Esophagus squamous epithelium (tissue), 4 donors: ENCODE data around the gene SRD5A2.

Experiments
- POLR2A ChIP-seq, 4 donors: fragments of 450-650 bp; IDR thresholded peaks; one replicate each; pipeline ENCODE4 v1.6.1; 2017; ENCODE audit warnings: antibody characterized with exemption in 4 of 4, mild to moderate bottlenecking in 4 of 4, moderate library complexity in 3 of 4
- TF ChIP-seq, protein P1 (sequence below), 6 experiments: fragments of 450-650 bp in 4 of 6; fragments of 200-600 bp in 2 of 6; sonication (generic) in 2 of 6; IDR thresholded peaks; one replicate each; pipeline ENCODE4 v1.5.1; 2016 to 2019; ENCODE audit warnings: antibody characterized with exemption in 6 of 6, mild to moderate bottlenecking in 4 of 6, moderate library complexity in 4 of 6

DNA sequence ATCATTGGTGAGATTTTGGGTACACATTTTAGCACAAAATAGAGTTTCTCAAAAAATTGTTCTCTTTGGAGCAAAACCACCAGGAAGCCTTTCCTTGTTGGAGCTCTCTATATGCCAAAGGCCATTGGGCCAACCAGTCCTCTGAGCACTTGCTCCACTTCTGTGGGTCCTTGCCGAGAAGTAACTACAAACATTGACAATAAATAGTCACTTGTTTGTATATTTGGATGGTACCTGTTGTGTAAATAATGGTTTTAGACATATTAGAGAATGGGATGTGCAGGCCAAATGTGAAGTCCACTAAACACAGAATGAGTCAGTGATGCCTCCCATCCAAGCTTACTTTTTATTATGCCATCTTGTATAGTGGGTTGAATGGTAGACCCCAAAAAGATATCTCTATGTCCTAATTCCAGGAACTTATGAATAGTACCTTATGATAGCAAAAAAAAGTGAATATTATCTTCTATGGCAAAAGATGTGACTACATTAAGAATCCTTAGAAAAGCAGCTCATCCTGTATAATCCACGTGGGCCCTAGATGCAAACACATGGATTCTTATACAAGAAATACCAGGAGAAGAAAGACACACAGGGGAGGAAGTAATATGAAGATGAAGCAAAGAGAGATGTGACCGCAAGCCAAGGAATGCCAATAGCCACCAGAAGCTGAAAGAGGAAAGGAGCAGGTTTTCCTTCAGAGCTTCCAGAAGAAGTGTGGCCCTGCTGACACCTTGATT lies 24.6 kb downstream of the SRD5A2 start:
- TF ChIP-seq POLR2A (IDR thresholded peaks at IDR 0.05) = no peak
- TF ChIP-seq, protein P1, sequence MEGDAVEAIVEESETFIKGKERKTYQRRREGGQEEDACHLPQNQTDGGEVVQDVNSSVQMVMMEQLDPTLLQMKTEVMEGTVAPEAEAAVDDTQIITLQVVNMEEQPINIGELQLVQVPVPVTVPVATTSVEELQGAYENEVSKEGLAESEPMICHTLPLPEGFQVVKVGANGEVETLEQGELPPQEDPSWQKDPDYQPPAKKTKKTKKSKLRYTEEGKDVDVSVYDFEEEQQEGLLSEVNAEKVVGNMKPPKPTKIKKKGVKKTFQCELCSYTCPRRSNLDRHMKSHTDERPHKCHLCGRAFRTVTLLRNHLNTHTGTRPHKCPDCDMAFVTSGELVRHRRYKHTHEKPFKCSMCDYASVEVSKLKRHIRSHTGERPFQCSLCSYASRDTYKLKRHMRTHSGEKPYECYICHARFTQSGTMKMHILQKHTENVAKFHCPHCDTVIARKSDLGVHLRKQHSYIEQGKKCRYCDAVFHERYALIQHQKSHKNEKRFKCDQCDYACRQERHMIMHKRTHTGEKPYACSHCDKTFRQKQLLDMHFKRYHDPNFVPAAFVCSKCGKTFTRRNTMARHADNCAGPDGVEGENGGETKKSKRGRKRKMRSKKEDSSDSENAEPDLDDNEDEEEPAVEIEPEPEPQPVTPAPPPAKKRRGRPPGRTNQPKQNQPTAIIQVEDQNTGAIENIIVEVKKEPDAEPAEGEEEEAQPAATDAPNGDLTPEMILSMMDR (IDR thresholded peaks at IDR 0.05) = no peak
